IgD-negative memory B cell (primary cell): Measurements from ENCODE around the gene SIGLEC14. TPM values are rescaled to one million over a fixed set of nuclear protein-coding genes. Genes with fewer than 3 reads are reported as not detected.
"Not testable (repeated sequence)": the region's sequence is repeated elsewhere in the genome, so short reads cannot be mapped to it uniquely, and the experiment has no call there.

Experiments
- H3K27ac Mint-ChIP-seq, 3 donors: one replicate each; pipeline ENCODE4 v1.8.0; 2020 to 2022; ENCODE audit warnings: mild to moderate bottlenecking in 3 of 3, mixed read lengths in 3 of 3, moderate library complexity in 1 of 3
- H3K27me3 Mint-ChIP-seq: one replicate; pipeline ENCODE4 v1.8.0; 2021; ENCODE audit warnings: mixed read lengths
- H3K36me3 Mint-ChIP-seq: one replicate; pipeline ENCODE4 v1.8.0; 2020; ENCODE audit warnings: mild to moderate bottlenecking, mixed read lengths
- H3K4me1 Mint-ChIP-seq, 3 donors: one replicate each; pipeline ENCODE4 v1.8.0; 2020 to 2022; ENCODE audit warnings: mixed read lengths in 3 of 3, mild to moderate bottlenecking in 1 of 3
- H3K4me3 Mint-ChIP-seq, 4 donors: one replicate each; pipeline ENCODE4 v1.8.0; 2020 to 2022; ENCODE audit warnings: mild to moderate bottlenecking in 4 of 4, mixed read lengths in 4 of 4, moderate library complexity in 3 of 4
- H3K9me3 Mint-ChIP-seq, 3 donors: one replicate each; pipeline ENCODE4 v1.8.0; 2020 to 2021; ENCODE audit warnings: mixed read lengths in 3 of 3, mild to moderate bottlenecking in 1 of 3
- polyA plus RNA-seq: library from polyadenylated mRNA; unstranded; fragments of 300-500 nt; fragmentation: Illumina TruSeq; gene quantifications from one replicate; pipeline ENCODE4 v1.2.3, GENCODE V29; 2021

Gene SIGLEC14
- 15.0 TPM for polyA plus RNA-seq

GRCh38 chr19:51646730-51647129, at the start of gene SIGLEC14:
TSS of gene SIGLEC14 (minus strand) at chr19:51646825. CDS start at chr19:51646759, 66 bp downstream.
- H3K4me1 Mint-ChIP-seq = peaks cover 44 to 47% (median 46%) of the 10 kb centered on the region in 3 donors

GRCh38 chr19:51695702-51696315, 49.2 kb upstream of the SIGLEC14 start:
- Mint-ChIP-seq H3K4me3 (no peak overlapping the region), H3K4me1 (peaks cover 0 to 2% (median 2%) of the 10 kb centered on the region in 3 donors), H3K27me3 (peaks cover 9% of the 10 kb centered on the region), H3K36me3 (no peaks in the 10 kb centered on the region), H3K27ac (no peak overlapping the region), H3K9me3 (peaks cover 0 to 3% (median 0%) of the 10 kb centered on the region in 3 donors)

More at GRCh38 chr19:51646730-51647129, at the start of gene SIGLEC14:
- not testable (repeated sequence) for H3K36me3 Mint-ChIP-seq, H3K27me3 Mint-ChIP-seq, H3K9me3 Mint-ChIP-seq
- peak within 1 kb of the TSS; percentile 91 to 100 (median 96) for H3K4me3 Mint-ChIP-seq
- peak within 1 kb of the TSS; percentile 73 to 98 (median 92) for H3K27ac Mint-ChIP-seq

GRCh38 chr19:51695088-51695487, 48.5 kb upstream of the SIGLEC14 start:
- Mint-ChIP-seq H3K27ac (peak overlapping the region in 1 of 3 donors; percentile 49), H3K4me3 (no peak overlapping the region), H3K4me1 (peaks cover 0 to 4% (median 2%) of the 10 kb centered on the region in 3 donors), H3K9me3 (no peaks in the 10 kb centered on the region), H3K27me3 (peaks cover 12% of the 10 kb centered on the region), H3K36me3 (no peaks in the 10 kb centered on the region)

GRCh38 chr19:51694318-51695085, 47.9 kb upstream of the SIGLEC14 start:
- H3K27me3 Mint-ChIP-seq = peaks cover 13% of the 10 kb centered on the region
- peaks cover 0 to 4% (median 2%) of the 10 kb centered on the region in 3 donors for H3K4me1 Mint-ChIP-seq
- no peaks in the 10 kb centered on the region for H3K9me3 Mint-ChIP-seq
- no peak overlapping the region for H3K4me3 Mint-ChIP-seq
- H3K36me3 Mint-ChIP-seq = no peaks in the 10 kb centered on the region
- peak overlapping the region in 1 of 3 donors; percentile 49 for H3K27ac Mint-ChIP-seq

GRCh38 chr19:51693819-51694218, 47.2 kb upstream of the SIGLEC14 start:
- no peaks in the 10 kb centered on the region for H3K36me3 Mint-ChIP-seq
- H3K4me1 Mint-ChIP-seq = peaks cover 0 to 4% (median 2%) of the 10 kb centered on the region in 3 donors
- no peaks in the 10 kb centered on the region for H3K9me3 Mint-ChIP-seq
- H3K27ac Mint-ChIP-seq = no peak overlapping the region
- no peak overlapping the region for H3K4me3 Mint-ChIP-seq
- peaks cover 13% of the 10 kb centered on the region for H3K27me3 Mint-ChIP-seq

GRCh38 chr19:51693260-51693659, 46.6 kb upstream of the SIGLEC14 start, which contains the start of gene SPACA6:
TSS of gene SPACA6 (plus strand) at chr19:51693330. CDS start at chr19:51693527, 197 bp downstream.
- Mint-ChIP-seq H3K9me3 (no peaks in the 10 kb centered on the region), H3K4me3 (peak within 1 kb of the TSS in 1 of 4 donors; percentile 43), H3K36me3 (no peaks in the 10 kb centered on the region), H3K27me3 (peaks cover 18% of the 10 kb centered on the region), H3K27ac (peak within 1 kb of the TSS in 1 of 3 donors; percentile 59), H3K4me1 (peaks cover 0 to 7% (median 7%) of the 10 kb centered on the region in 3 donors)

GRCh38 chr19:51692468-51692867, 45.8 kb upstream of the SIGLEC14 start:
- H3K9me3 Mint-ChIP-seq = no peaks in the 10 kb centered on the region
- no peak overlapping the region for H3K4me3 Mint-ChIP-seq
- H3K27ac Mint-ChIP-seq = no peak overlapping the region
- peaks cover 0 to 8% (median 7%) of the 10 kb centered on the region in 3 donors for H3K4me1 Mint-ChIP-seq
- no peaks in the 10 kb centered on the region for H3K36me3 Mint-ChIP-seq
- H3K27me3 Mint-ChIP-seq = peaks cover 25% of the 10 kb centered on the region

GRCh38 chr19:51691584-51692428, 45.2 kb upstream of the SIGLEC14 start:
- Mint-ChIP-seq H3K4me1 (peaks cover 3 to 8% (median 7%) of the 10 kb centered on the region in 3 donors), H3K9me3 (no peaks in the 10 kb centered on the region), H3K27ac (no peak overlapping the region), H3K27me3 (peaks cover 30% of the 10 kb centered on the region), H3K36me3 (no peaks in the 10 kb centered on the region), H3K4me3 (peak overlapping the region in 1 of 4 donors; percentile 32)

GRCh38 chr19:51691074-51691583, 44.5 kb upstream of the SIGLEC14 start:
- Mint-ChIP-seq H3K9me3 (no peaks in the 10 kb centered on the region), H3K4me3 (peak overlapping the region in 2 of 4 donors; percentile 12 to 52), H3K27me3 (peaks cover 33% of the 10 kb centered on the region), H3K27ac (no peak overlapping the region), H3K4me1 (peaks cover 3 to 8% (median 7%) of the 10 kb centered on the region in 3 donors), H3K36me3 (no peaks in the 10 kb centered on the region)

GRCh38 chr19:51690454-51691073, 43.9 kb upstream of the SIGLEC14 start:
- Mint-ChIP-seq H3K36me3 (no peaks in the 10 kb centered on the region), H3K9me3 (no peaks in the 10 kb centered on the region), H3K27me3 (peaks cover 35% of the 10 kb centered on the region), H3K27ac (peak overlapping the region in 2 of 3 donors; percentile 25 to 46), H3K4me1 (peaks cover 3 to 8% (median 7%) of the 10 kb centered on the region in 3 donors), H3K4me3 (peak overlapping the region in 3 of 4 donors; percentile 46 to 77 (median 49))

- Mint-ChIP-seq H3K4me1 (peaks cover 3 to 8% (median 7%) of the 10 kb centered on the region in 3 donors), H3K36me3 (peaks cover 3% of the 10 kb centered on the region), H3K27ac (peak overlapping the region in 1 of 3 donors; percentile 25), H3K27me3 (peaks cover 36% of the 10 kb centered on the region), H3K4me3 (peak overlapping the region in 3 of 4 donors; percentile 60 to 77 (median 77)), H3K9me3 (peaks cover 0 to 2% (median 2%) of the 10 kb centered on the region in 3 donors)
Measured at GRCh38 chr19:51689751-51690453, 43.3 kb upstream of the SIGLEC14 start.

- Mint-ChIP-seq H3K4me3 (no peak overlapping the region), H3K9me3 (peaks cover 0 to 5% (median 4%) of the 10 kb centered on the region in 3 donors), H3K27me3 (peaks cover 33% of the 10 kb centered on the region)
Measured at GRCh38 chr19:51688671-51689571, 42.3 kb upstream of the SIGLEC14 start.

More at GRCh38 chr19:51688671-51689571, 42.3 kb upstream of the SIGLEC14 start:
- H3K4me1 Mint-ChIP-seq = peaks cover 3 to 8% (median 7%) of the 10 kb centered on the region in 3 donors
- no peak overlapping the region for H3K27ac Mint-ChIP-seq
- H3K36me3 Mint-ChIP-seq = peaks cover 7% of the 10 kb centered on the region
